Ectodermal cell (in vitro differentiated cells): Measurements from ENCODE around the gene LSM14A.
A peak's percentile ranks its signal among the peaks of the same experiment; 100 is the strongest.
"Not testable (repeated sequence)": the region's sequence is repeated elsewhere in the genome, so short reads cannot be mapped to it uniquely, and the experiment has no call there.

Experiments used
- H3K27ac ChIP-seq: 2 replicates; pipeline ENCODE4 v1.7.0; 2013; ENCODE audit warnings: mild to moderate bottlenecking, low read depth, low read length; ENCODE audit not compliant: insufficient read depth, poor library complexity, severe bottlenecking
- H3K27me3 ChIP-seq: 2 replicates; pipeline ENCODE4 v1.7.0; 2013; ENCODE audit warnings: mild to moderate bottlenecking, low read length; ENCODE audit not compliant: insufficient read depth, control insufficient read depth, poor library complexity, severe bottlenecking
- H3K36me3 ChIP-seq: one replicate; pipeline ENCODE4 v1.7.0; 2013; ENCODE audit warnings: low read length; ENCODE audit not compliant: control insufficient read depth, insufficient read depth
- H3K4me1 ChIP-seq: one replicate; pipeline ENCODE4 v1.7.0; 2013; ENCODE audit warnings: low read length; ENCODE audit not compliant: control insufficient read depth, insufficient read depth
- H3K4me3 ChIP-seq: 2 replicates; pipeline ENCODE4 v1.7.0; 2013; ENCODE audit warnings: low read depth, low read length, control low read depth; ENCODE audit not compliant: insufficient read depth
- H3K9me3 ChIP-seq: 2 replicates; pipeline ENCODE4 v1.7.0; 2013; ENCODE audit warnings: mild to moderate bottlenecking, low read length, moderate library complexity; ENCODE audit not compliant: control insufficient read depth
- WGBS, 2 experiments: methylation state at CpG; one replicate each; pipeline ENCODE4 v1.1.7; 2013; ENCODE audit warnings: missing lambda C conversion rate in 2 of 2; 5-methylcytosine and 5-hydroxymethylcytosine counted together

LSM14A gene

GRCh38 chr19:34237283-34237682 is 65.0 kb downstream of the LSM14A start:
- Histone ChIP-seq H3K4me3 (no peak overlapping the region), H3K27ac (no peak overlapping the region), H3K4me1 (no peaks in the 10 kb centered on the region), H3K36me3 (no peaks in the 10 kb centered on the region), H3K27me3 (no peaks in the 10 kb centered on the region), H3K9me3 (no peaks in the 10 kb centered on the region)
- 45 to 56% methylated on average over 3 of the region's 3 CpGs for WGBS, 2 experiments

DNA sequence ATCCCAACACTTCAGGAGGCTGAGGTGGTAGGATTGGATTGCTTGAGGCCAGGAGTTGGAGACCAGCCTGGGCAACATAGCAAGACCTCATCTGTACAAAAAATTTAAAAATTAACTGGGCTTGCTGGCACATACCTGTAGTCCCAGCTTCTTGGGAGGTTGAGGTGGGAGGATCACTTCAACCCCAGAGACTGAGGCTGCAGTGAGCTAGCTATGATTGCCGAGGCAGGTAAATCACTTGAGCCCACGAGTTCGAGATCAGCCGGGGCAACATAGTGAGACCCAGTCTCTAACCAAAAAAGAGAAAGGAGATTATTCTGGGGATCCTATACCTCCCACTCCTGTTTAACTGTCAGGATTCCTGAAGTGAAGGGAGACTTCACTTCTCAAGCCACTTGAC is 65.6 kb downstream of the LSM14A start:
- 95 to 97% methylated on average over 4 of the region's 4 CpGs for WGBS, 2 experiments
- Histone ChIP-seq H3K27me3 (no peaks in the 10 kb centered on the region), H3K4me1 (no peaks in the 10 kb centered on the region), H3K36me3 (no peaks in the 10 kb centered on the region), H3K27ac (no peak overlapping the region), H3K9me3 (no peaks in the 10 kb centered on the region), H3K4me3 (no peak overlapping the region)

DNA sequence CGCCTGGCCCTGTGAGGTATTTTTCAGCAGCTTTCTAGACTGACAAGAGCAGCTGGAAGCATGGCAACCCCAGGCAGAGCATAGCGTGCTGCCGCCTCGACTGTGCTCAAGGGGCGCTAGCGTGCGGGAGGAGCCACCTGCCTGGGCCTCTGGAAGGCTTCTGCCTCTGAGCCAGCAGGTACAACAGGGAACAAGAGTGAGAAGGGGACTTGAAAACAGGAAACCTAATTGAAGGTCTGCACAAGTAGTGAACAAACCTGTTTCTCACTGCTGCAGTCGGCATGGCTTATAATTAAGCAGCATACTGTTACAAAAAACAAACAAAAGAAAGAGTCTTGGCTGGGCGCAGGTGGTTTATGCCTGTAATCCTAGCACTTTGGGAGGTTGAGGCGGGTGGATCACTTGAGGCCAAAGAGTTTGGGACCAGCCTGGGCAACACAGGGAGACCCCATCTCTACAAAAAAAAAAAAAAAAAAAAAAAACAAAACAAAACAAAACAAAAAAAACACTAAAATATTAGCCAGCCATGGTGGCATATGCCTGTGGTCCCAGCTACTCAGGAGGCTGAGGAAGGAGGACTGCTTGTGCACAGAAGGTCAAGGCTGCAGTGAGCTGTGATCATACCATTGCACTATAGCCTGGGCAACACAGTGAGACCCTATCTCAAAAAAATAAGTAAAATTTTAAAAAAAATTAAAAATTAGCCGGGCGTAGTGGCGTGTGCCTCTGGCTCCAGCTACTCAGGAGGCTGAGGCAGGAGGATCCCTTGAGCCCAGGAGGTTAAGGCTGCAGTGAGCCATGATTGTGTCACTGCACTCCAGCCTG is 69.4 kb downstream of the LSM14A start:
- Histone ChIP-seq H3K36me3 (no peaks in the 10 kb centered on the region), H3K27me3 (no peaks in the 10 kb centered on the region), H3K4me1 (no peaks in the 10 kb centered on the region), H3K27ac (no peak overlapping the region), H3K9me3 (no peaks in the 10 kb centered on the region), H3K4me3 (no peak overlapping the region)
- 57 to 60% methylated on average over 13 of the region's 13 CpGs for WGBS, 2 experiments

DNA sequence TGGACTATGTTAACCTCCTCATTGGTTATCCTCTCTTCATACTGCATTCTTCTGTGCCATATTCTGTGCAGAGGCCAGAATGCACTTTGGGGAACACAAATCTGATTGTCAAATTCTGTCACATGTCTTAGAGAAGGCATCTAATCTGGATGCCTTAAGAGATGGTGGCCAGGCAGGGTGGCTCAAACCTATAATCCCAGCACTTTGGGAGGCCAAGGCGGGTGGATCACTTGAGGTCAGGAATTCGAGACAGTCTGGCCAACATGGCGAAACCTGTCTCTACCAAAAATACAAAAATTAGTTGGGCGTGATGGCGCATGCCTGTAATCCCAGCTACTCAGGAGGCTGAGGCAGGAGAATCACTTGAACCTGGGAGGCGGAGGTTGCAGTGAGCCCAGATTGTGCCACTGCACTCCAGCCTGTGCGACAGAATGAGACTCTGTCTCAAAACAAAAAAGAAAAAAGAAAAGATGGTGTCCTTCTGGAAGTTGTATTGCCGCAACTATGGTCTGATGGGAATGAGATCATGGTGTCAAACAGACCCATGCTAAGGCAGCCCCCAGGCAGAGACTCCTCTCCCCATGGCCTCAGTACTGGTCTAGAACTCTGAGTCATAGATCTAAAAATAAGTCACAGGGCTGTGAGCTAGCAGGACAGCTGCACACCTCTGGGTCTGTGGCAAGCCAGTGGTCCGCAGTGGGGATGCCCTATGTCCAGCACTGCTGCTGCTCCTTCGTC is 71.0 kb downstream of the LSM14A start:
- not testable (repeated sequence) for H3K9me3 ChIP-seq, H3K27ac ChIP-seq

DNA sequence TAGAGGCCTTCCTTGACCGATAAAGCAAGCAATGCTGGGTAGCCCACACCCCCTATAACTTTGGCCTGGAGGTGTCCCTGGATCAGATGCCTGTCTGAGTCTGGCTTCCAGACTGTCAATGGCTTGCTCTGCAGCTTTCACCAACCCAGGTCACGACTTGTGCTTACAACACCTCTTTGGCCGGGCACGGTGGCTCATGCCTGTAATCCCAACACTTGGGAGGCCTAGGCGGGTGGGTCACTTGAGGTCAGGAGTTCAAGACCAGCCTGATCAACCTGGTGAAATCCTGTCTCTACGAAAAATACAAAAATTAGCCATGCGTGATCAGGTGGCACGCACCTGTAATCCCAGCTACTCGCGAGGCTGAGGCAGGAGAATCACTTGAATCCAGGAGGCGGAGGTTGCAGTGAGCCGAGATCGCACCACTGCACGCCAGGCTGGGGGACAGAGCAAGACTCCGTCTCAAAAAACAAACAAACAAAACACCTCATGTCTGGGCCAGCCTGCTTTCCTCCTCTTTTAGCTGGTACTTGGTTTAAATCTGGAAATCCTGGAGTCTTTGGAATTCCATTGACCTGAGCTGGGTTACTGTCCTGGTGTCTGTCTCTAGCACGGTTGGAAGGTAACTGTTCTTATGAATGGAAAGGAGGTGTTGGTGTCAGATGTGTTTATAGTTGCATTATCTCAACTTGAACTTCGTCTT is 71.7 kb downstream of the LSM14A start:
- no peaks in the 10 kb centered on the region for H3K36me3 ChIP-seq
- H3K4me1 ChIP-seq = no peaks in the 10 kb centered on the region
- no peaks in the 10 kb centered on the region for H3K27me3 ChIP-seq
- no peak overlapping the region for H3K27ac ChIP-seq
- no peaks in the 10 kb centered on the region for H3K9me3 ChIP-seq
- WGBS, 2 experiments = 92 to 93% methylated on average over 16 to 17 of the region's 17 CpGs
- no peak overlapping the region for H3K4me3 ChIP-seq

More for the DNA sequence above, 71.0 kb downstream of the LSM14A start:
- H3K4me3 ChIP-seq, H3K27me3 ChIP-seq, H3K36me3 ChIP-seq, H3K4me1 ChIP-seq: not testable (repeated sequence)
- WGBS, 2 experiments = 93 to 94% methylated on average over 10 of the region's 10 CpGs

GRCh38 chr19:34244611-34245299 is 72.5 kb downstream of the LSM14A start:
- Histone ChIP-seq H3K27ac (no peak overlapping the region), H3K36me3 (no peaks in the 10 kb centered on the region), H3K4me3 (no peak overlapping the region), H3K4me1 (no peaks in the 10 kb centered on the region), H3K9me3 (no peaks in the 10 kb centered on the region), H3K27me3 (no peaks in the 10 kb centered on the region)
- 88 to 90% methylated on average over 13 of the region's 13 CpGs for WGBS, 2 experiments

DNA sequence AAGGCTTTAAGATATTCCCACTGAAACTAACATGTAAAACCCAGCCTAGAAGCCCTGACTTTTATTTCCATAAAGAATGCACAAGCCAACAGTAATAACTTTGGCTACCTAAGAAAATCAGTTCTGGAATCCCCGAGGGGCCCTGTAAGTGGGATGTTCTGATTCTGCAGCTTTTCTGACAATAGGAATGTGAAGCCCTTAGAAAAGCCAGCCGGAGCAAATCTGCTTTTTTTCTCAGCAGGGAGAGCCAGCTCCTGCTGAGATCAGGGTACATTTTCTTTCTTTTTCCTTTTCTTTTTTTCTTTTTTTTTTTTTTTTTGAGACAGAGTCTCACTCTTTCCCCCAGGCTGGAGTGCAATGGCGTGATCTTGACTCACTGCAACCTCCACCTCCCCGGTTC is 74.0 kb downstream of the LSM14A start:
- 28 to 30% methylated on average over 4 of the region's 4 CpGs for WGBS, 2 experiments
- Histone ChIP-seq H3K27me3 (no peaks in the 10 kb centered on the region), H3K4me1 (no peaks in the 10 kb centered on the region), H3K9me3 (no peaks in the 10 kb centered on the region), H3K27ac (no peak overlapping the region), H3K36me3 (no peaks in the 10 kb centered on the region), H3K4me3 (no peak overlapping the region)

GRCh38 chr19:34248941-34249340 is 76.6 kb downstream of the LSM14A start:
- no peaks in the 10 kb centered on the region for H3K4me1 ChIP-seq
- no peak overlapping the region for H3K27ac ChIP-seq
- WGBS, 2 experiments = 83 to 91% methylated on average over 4 of the region's 4 CpGs
- no peak overlapping the region for H3K4me3 ChIP-seq
- H3K9me3 ChIP-seq = no peaks in the 10 kb centered on the region
- no peaks in the 10 kb centered on the region for H3K36me3 ChIP-seq
- H3K27me3 ChIP-seq = no peaks in the 10 kb centered on the region

DNA sequence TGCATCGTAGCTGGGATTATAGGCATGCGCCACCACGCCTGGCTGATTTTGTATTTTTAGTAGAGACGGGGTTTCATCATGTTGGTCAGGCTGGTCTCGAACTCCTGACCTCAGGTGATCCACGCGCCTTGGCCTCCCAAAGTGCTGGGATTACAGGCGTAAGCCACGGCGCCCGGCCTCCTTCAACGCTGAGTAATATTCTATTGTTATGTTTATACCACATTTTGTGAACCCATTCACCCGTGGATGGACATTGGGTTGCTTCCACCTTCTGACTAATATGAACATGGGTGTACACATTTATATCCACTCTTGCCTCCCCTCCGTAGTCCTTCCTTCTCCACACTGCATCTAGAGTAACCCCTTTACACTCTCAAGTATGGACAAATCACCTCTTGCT is 80.9 kb downstream of the LSM14A start:
- 94 to 96% methylated on average over 14 of the region's 14 CpGs for whole genome bisulfite sequencing, 2 experiments
- not testable (repeated sequence) for H3K4me1 ChIP-seq, H3K9me3 ChIP-seq, H3K27me3 ChIP-seq, H3K27ac ChIP-seq, H3K4me3 ChIP-seq, H3K36me3 ChIP-seq

GRCh38 chr19:34253681-34254045 is 81.4 kb downstream of the LSM14A start:
- H3K4me3 ChIP-seq = peak overlapping the region; percentile 72
- H3K9me3 ChIP-seq, H3K27me3 ChIP-seq, H3K4me1 ChIP-seq, H3K36me3 ChIP-seq, H3K27ac ChIP-seq: not testable (repeated sequence)
- WGBS, 2 experiments = 84 to 87% methylated on average over 17 of the region's 17 CpGs
